Measurements from ENCODE around the gene TNFAIP8L3. TPM values are rescaled to one million over a fixed set of nuclear protein-coding genes. Genes with fewer than 3 reads are reported as not detected.
"Not testable (repeated sequence)": the region's sequence is repeated elsewhere in the genome, so short reads cannot be mapped to it uniquely, and the experiment has no call there.

Gene TNFAIP8L3
- total RNA-seq, 2 donors from 2014 or later = 0.18 TPM; not detected in 1

GRCh38 chr15:51051776-51052175, 42.9 kb downstream of the TNFAIP8L3 start:
- ATAC-seq (no peak), DNase-seq (ENCODE audit: low spot score in 2 of 2) (no peak)
- H3K36me3 Mint-ChIP-seq = no peaks in the 10 kb centered on the region
- peak overlapping the region in 1 of 2 donors; percentile 29 for H3K27ac Mint-ChIP-seq
- no peaks in the 10 kb centered on the region for H3K9me3 Mint-ChIP-seq

GRCh38 chr15:51049081-51049480, 45.6 kb downstream of the TNFAIP8L3 start:
- no peaks in the 10 kb centered on the region for H3K9me3 Mint-ChIP-seq
- ATAC-seq (no peak), DNase-seq (ENCODE audit: low spot score in 2 of 2) (no peak)
- H3K36me3 Mint-ChIP-seq = no peaks in the 10 kb centered on the region
- H3K27ac Mint-ChIP-seq = peak overlapping the region in 1 of 2 donors; percentile 11

GRCh38 chr15:51048308-51048707, 46.4 kb downstream of the TNFAIP8L3 start:
- ATAC-seq (no peak), DNase-seq (ENCODE audit: low spot score in 2 of 2) (no peak)
- no peaks in the 10 kb centered on the region for H3K36me3 Mint-ChIP-seq
- H3K9me3 Mint-ChIP-seq = no peaks in the 10 kb centered on the region
- H3K27ac Mint-ChIP-seq = peak overlapping the region in 1 of 2 donors; percentile 11

GRCh38 chr15:51046799-51047449, 47.8 kb downstream of the TNFAIP8L3 start:
- H3K36me3 Mint-ChIP-seq = no peaks in the 10 kb centered on the region
- no peak overlapping the region for H3K27ac Mint-ChIP-seq
- ATAC-seq = no peak
- no peaks in the 10 kb centered on the region for H3K9me3 Mint-ChIP-seq
- DNase-seq (ENCODE audit: low spot score in 2 of 2) = no peak

- H3K27ac Mint-ChIP-seq = no peak overlapping the region
Measured at GRCh38 chr15:51046016-51046415, 48.7 kb downstream of the TNFAIP8L3 start.

GRCh38 chr15:51044037-51044727, 50.5 kb downstream of the TNFAIP8L3 start:
- no peaks in the 10 kb centered on the region for H3K9me3 Mint-ChIP-seq
- DNase-seq (ENCODE audit: low spot score in 2 of 2) (no peak), ATAC-seq (no peak)
- no peak overlapping the region for H3K27ac Mint-ChIP-seq
- no peaks in the 10 kb centered on the region for H3K36me3 Mint-ChIP-seq

More at GRCh38 chr15:51046016-51046415, 48.7 kb downstream of the TNFAIP8L3 start:
- DNase-seq (ENCODE audit: low spot score in 2 of 2) = no peak
- no peaks in the 10 kb centered on the region for H3K36me3 Mint-ChIP-seq
- H3K9me3 Mint-ChIP-seq = no peaks in the 10 kb centered on the region
- ATAC-seq = no peak

- Mint-ChIP-seq H3K9me3 (peaks cover 0 to 10% of the 10 kb centered on the region in 2 donors), H3K27ac (no peak overlapping the region), H3K36me3 (peaks cover 7% of the 10 kb centered on the region in 2 donors)
- ATAC-seq = no peak
- DNase-seq (ENCODE audit: low spot score in 2 of 2) = no peak
Measured at GRCh38 chr15:51038974-51039319, 55.8 kb downstream of the TNFAIP8L3 start.

- H3K36me3 Mint-ChIP-seq = peaks cover 7% of the 10 kb centered on the region in 2 donors
- DNase-seq (ENCODE audit: low spot score in 2 of 2) (no peak), ATAC-seq (no peak)
- H3K9me3 Mint-ChIP-seq = peaks cover 0 to 10% of the 10 kb centered on the region in 2 donors
- no peak overlapping the region for H3K27ac Mint-ChIP-seq
Measured at GRCh38 chr15:51038162-51038973, 56.3 kb downstream of the TNFAIP8L3 start.

- H3K36me3 Mint-ChIP-seq; DNase-seq (ENCODE audit: low spot score in 2 of 2); ATAC-seq; H3K27ac Mint-ChIP-seq; H3K9me3 Mint-ChIP-seq: not testable (repeated sequence)
Measured at GRCh38 chr15:51037474-51037873, 57.2 kb downstream of the TNFAIP8L3 start.

GRCh38 chr15:51030649-51031316, 63.9 kb downstream of the TNFAIP8L3 start:
- Mint-ChIP-seq H3K27ac (no peak overlapping the region), H3K9me3 (no peaks in the 10 kb centered on the region), H3K36me3 (no peaks in the 10 kb centered on the region)
- DNase-seq (ENCODE audit: low spot score in 2 of 2) = no peak
- no peak for ATAC-seq

- Mint-ChIP-seq H3K9me3 (no peaks in the 10 kb centered on the region), H3K27ac (no peak overlapping the region), H3K36me3 (no peaks in the 10 kb centered on the region)
- ATAC-seq (no peak), DNase-seq (ENCODE audit: low spot score in 2 of 2) (no peak)
Measured at GRCh38 chr15:51025454-51025846, 69.3 kb downstream of the TNFAIP8L3 start.

GRCh38 chr15:51024735-51025453, 69.8 kb downstream of the TNFAIP8L3 start:
- ATAC-seq = no peak
- Mint-ChIP-seq H3K36me3 (peaks cover 3% of the 10 kb centered on the region in 2 donors), H3K9me3 (peaks cover 2% of the 10 kb centered on the region in 2 donors), H3K27ac (no peak overlapping the region)
- no peak for DNase-seq (ENCODE audit: low spot score in 2 of 2)

GRCh38 chr15:51023499-51023898, 71.2 kb downstream of the TNFAIP8L3 start:
- ATAC-seq = no peak
- peaks cover 4 to 7% of the 10 kb centered on the region in 2 donors for H3K9me3 Mint-ChIP-seq
- peaks cover 6 to 11% of the 10 kb centered on the region in 2 donors for H3K36me3 Mint-ChIP-seq
- no peak for DNase-seq (ENCODE audit: low spot score in 2 of 2)
- H3K27ac Mint-ChIP-seq = no peak overlapping the region

- peaks cover 6 to 11% of the 10 kb centered on the region in 2 donors for H3K36me3 Mint-ChIP-seq
- no peak overlapping the region for H3K27ac Mint-ChIP-seq
- DNase-seq (ENCODE audit: low spot score in 2 of 2) (no peak), ATAC-seq (no peak)
- peaks cover 4 to 7% of the 10 kb centered on the region in 2 donors for H3K9me3 Mint-ChIP-seq
Measured at GRCh38 chr15:51022206-51022605, 72.5 kb downstream of the TNFAIP8L3 start.

GRCh38 chr15:51016615-51017014, 78.1 kb downstream of the TNFAIP8L3 start:
- ATAC-seq = no peak
- no peak for DNase-seq (ENCODE audit: low spot score in 2 of 2)
- Mint-ChIP-seq H3K9me3 (peaks cover 4 to 7% of the 10 kb centered on the region in 2 donors), H3K27ac (no peak overlapping the region), H3K36me3 (peaks cover 6 to 17% of the 10 kb centered on the region in 2 donors)

- no peak overlapping the region for H3K27ac Mint-ChIP-seq
- ATAC-seq (no peak), DNase-seq (ENCODE audit: low spot score in 2 of 2) (no peak)
- H3K9me3 Mint-ChIP-seq = peaks cover 4 to 10% of the 10 kb centered on the region in 2 donors
- H3K36me3 Mint-ChIP-seq = peaks cover 16 to 21% of the 10 kb centered on the region in 2 donors
Measured at GRCh38 chr15:51011212-51011611, 83.5 kb downstream of the TNFAIP8L3 start.
